Endothelial cell of umbilical vein (primary cell): ENCODE measurements around the gene PEAR1. TPM values are rescaled to one million over a fixed set of nuclear protein-coding genes. Genes with fewer than 3 reads are reported as not detected.

Source experiments
- BruUV-seq: library from RNA; stranded (reverse); fragments of 400-500 nt; replicated peaks from 2 replicates; lab custom pipeline; 2021; lab: Mats Ljungman, UMichigan
- CTCF ChIA-PET: fragments of 300-600, 350-600 bp; sonication (Branson Sonifier 250); formaldehyde crosslinking; loops from one replicate; lab custom pipeline; 2021; ENCODE audit warnings: antibody characterized with exemption, inconsistent platforms; lab: Charles Lee
- POLR2A ChIA-PET: fragments of 300-600, 350-600 bp; sonication (Branson Sonifier 250); formaldehyde crosslinking; loops from one replicate; lab custom pipeline; 2021; ENCODE audit warnings: antibody characterized with exemption, inconsistent platforms; lab: Charles Lee
- DNase-seq: peaks from one replicate; pipeline ENCODE4 v3.0.0-alpha.2; 2011; ENCODE audit warnings: low read depth, low spot score
- FAIRE-seq: peaks from 2 replicates; lab custom pipeline; 2011; peaks lifted over from hg19 to GRCh38; lab: Jason Lieb, UNC
- H2AFZ ChIP-seq: 2 replicates; pipeline ENCODE4 v1.6.0; 2012; ENCODE audit warnings: low read depth, low read length, control low read depth, inconsistent platforms
- H3K27ac ChIP-seq: 2 replicates; pipeline ENCODE4 v1.5.1; 2011; ENCODE audit warnings: low read depth, mild to moderate bottlenecking, control low read depth, low read length, moderate library complexity; ENCODE audit not compliant: insufficient read depth
- H3K27me3 ChIP-seq, 2 experiments: 2 replicates each; pipeline versions ENCODE4 v1.6.0 to v1.6.1; 2011; ENCODE audit warnings: low read length in 2 of 2, mixed read lengths in 1 of 2; ENCODE audit not compliant: control insufficient read depth in 2 of 2, insufficient read depth in 2 of 2
- H3K36me3 ChIP-seq, 2 experiments: 2 replicates in 1 of 2; 3 replicates in 1 of 2; pipeline ENCODE4 v1.5.1; 2011; ENCODE audit warnings: low read length in 2 of 2, mild to moderate bottlenecking in 1 of 2, moderate library complexity in 1 of 2; ENCODE audit not compliant: control insufficient read depth in 2 of 2, insufficient read depth in 2 of 2; ENCODE audit errors: extremely low read depth in 1 of 2
- H3K4me1 ChIP-seq: 3 replicates; pipeline ENCODE4 v1.5.1; 2011; ENCODE audit warnings: mild to moderate bottlenecking, low read length; ENCODE audit not compliant: control insufficient read depth, insufficient read depth; ENCODE audit errors: extremely low read depth
- H3K4me2 ChIP-seq: 2 replicates; pipeline ENCODE4 v1.6.1; 2011; ENCODE audit warnings: low read length, control low read depth, mixed read lengths; ENCODE audit not compliant: insufficient read depth
- H3K4me3 ChIP-seq, 3 experiments: fragments of 200-600 bp in 1 of 3; sonication (generic), shearing (Covaris generic) in 1 of 3; replicated peaks in 1 of 3; 2 replicates each; pipeline ENCODE4 v1.5.1; 2011 to 2016; ENCODE audit warnings: control low read depth in 3 of 3, low read length in 3 of 3, mild to moderate bottlenecking in 2 of 3, inconsistent platforms in 1 of 3, low read depth in 1 of 3, moderate library complexity in 1 of 3; ENCODE audit not compliant: insufficient read depth in 1 of 3
- H3K79me2 ChIP-seq: 2 replicates; pipeline ENCODE4 v1.6.0; 2012; ENCODE audit warnings: low read length, inconsistent platforms; ENCODE audit not compliant: control insufficient read depth, insufficient read depth
- H3K9ac ChIP-seq: replicated peaks from 2 replicates; pipeline ENCODE3; 2011; ENCODE audit warnings: low read length, control low read depth; ENCODE audit not compliant: insufficient read depth; ENCODE audit errors: extremely low read depth
- H3K9me1 ChIP-seq: replicated peaks from 3 replicates; pipeline ENCODE4 v1.6.0; 2011; ENCODE audit warnings: mild to moderate bottlenecking, low read length; ENCODE audit not compliant: control insufficient read depth, insufficient read depth; ENCODE audit errors: extremely low read depth
- H3K9me3 ChIP-seq: replicated peaks from 2 replicates; pipeline ENCODE4 v1.5.1; 2012; ENCODE audit warnings: low read length, inconsistent platforms; ENCODE audit not compliant: control insufficient read depth, insufficient read depth
- H4K20me1 ChIP-seq: replicated peaks from 2 replicates; pipeline ENCODE3; 2011; ENCODE audit warnings: mild to moderate bottlenecking, low read length; ENCODE audit not compliant: control insufficient read depth, insufficient read depth; ENCODE audit errors: extremely low read depth
- EZH2 ChIP-seq: IDR thresholded peaks from 2 replicates; pipeline ENCODE4 v1.6.1; 2012; ENCODE audit warnings: borderline replicate concordance, low read depth, mild to moderate bottlenecking, moderate library complexity, low read length, inconsistent platforms; ENCODE audit not compliant: severe bottlenecking
- FOS ChIP-seq: IDR thresholded peaks from 2 replicates; pipeline ENCODE4 v1.6.1; 2011; ENCODE audit warnings: mild to moderate bottlenecking, low read length, moderate library complexity, borderline replicate concordance; ENCODE audit not compliant: insufficient read depth
- GATA2 ChIP-seq: IDR thresholded peaks from 2 replicates; pipeline ENCODE4 v1.7.0; 2011; ENCODE audit warnings: low read depth, mild to moderate bottlenecking, moderate library complexity, mixed read lengths, low read length; ENCODE audit not compliant: insufficient read length, insufficient read depth
- JUN ChIP-seq: IDR thresholded peaks from 2 replicates; pipeline ENCODE4 v1.6.1; 2011; ENCODE audit warnings: borderline replicate concordance, low read depth; ENCODE audit not compliant: insufficient read length, insufficient read depth
- MYC ChIP-seq: IDR thresholded peaks from one replicate; pipeline ENCODE4 v1.6.1; 2011; ENCODE audit warnings: mild to moderate bottlenecking, low read depth, low read length
- POLR2A ChIP-seq: IDR thresholded peaks from 2 replicates; pipeline ENCODE4 v1.6.1; 2012; ENCODE audit warnings: low read depth, mild to moderate bottlenecking, control low read depth, low read length
- POLR2AphosphoS5 ChIP-seq: IDR thresholded peaks from 2 replicates; pipeline ENCODE4 v1.6.1; 2012; ENCODE audit warnings: low read depth, mild to moderate bottlenecking, control low read depth, low read length, moderate library complexity; ENCODE audit not compliant: insufficient read depth
- dilution Hi-C: fragments of 300-500 bp; cut with MboI; formaldehyde crosslinking; loops from one replicate; pipeline ENCODE4 v1.15.0; 2019; ENCODE audit warnings: low sequenced_read_pairs; ENCODE audit not compliant: extremely low pct_ligation_motif_present
- intact Hi-C: fragments of 100-400 bp; cut with micrococcal nuclease; formaldehyde crosslinking; loops from one replicate; pipeline ENCODE4 v1.10.0; 2022
- polyA plus RNA-seq, 4 experiments: library from polyadenylated mRNA; depleted of rRNA in 3 of 4; stranded (reverse) in 3 of 4; unstranded in 1 of 4; fragments of >200 nt; gene quantifications; 2 replicates each; pipeline versions ENCODE4 v1.2.1 to v1.2.3, GENCODE V29; 2011 to 2012; ENCODE audit warnings: missing spikeins in 1 of 4
- total RNA-seq: library from RNA; stranded (reverse); gene quantifications from 2 replicates; pipeline ENCODE4 v1.2.3, GENCODE V29; 2021
- TF ChIP-seq, protein P1 (sequence below): IDR thresholded peaks from 2 replicates; pipeline ENCODE4 v1.6.1; 2011; ENCODE audit not compliant: insufficient read depth, insufficient read length
- TF ChIP-seq, protein P2 (sequence below), 2 donors: IDR thresholded peaks; 1 replicate in 1 of 2; 2 replicates in 1 of 2; pipeline ENCODE4 v1.5.1; 2011; ENCODE audit warnings: low read length in 2 of 2, mild to moderate bottlenecking in 2 of 2, moderate library complexity in 2 of 2, control low read depth in 1 of 2, inconsistent platforms in 1 of 2, low read depth in 1 of 2; ENCODE audit not compliant: insufficient read depth in 1 of 2; ENCODE audit errors: extremely low read depth in 1 of 2

The PEAR1 gene
- total and polyA plus RNA-seq, 2 donors (not counting 3 experiments of a cell fraction or from before 2014, with no cell fraction given) = 90.7 to 106 TPM

- dilution Hi-C loops (no loop called here), intact Hi-C loops (no loop called here)
- no peak overlapping the region for H3K9ac ChIP-seq
- H3K4me1 ChIP-seq = peaks cover 2% of the 10 kb centered on the region
- BruUV-seq = no TSS peak
- H3K9me1 ChIP-seq = no peaks in the 10 kb centered on the region
- FAIRE-seq = no peak
- H3K79me2 ChIP-seq = no peaks in the 10 kb centered on the region
- H2AFZ ChIP-seq = no peak overlapping the region
- peaks cover 10 to 23% of the 10 kb centered on the region in 2 experiments for H3K27me3 ChIP-seq
- no peak overlapping the region for H3K27ac ChIP-seq
- H3K9me3 ChIP-seq = no peaks in the 10 kb centered on the region
- CTCF ChIA-PET = interaction anchor here (2.0 kb wide), 1 partner anchor 45 kb away, joined by 5 read pairs; no protein-coding TSS in a partner anchor
- no peaks in the 10 kb centered on the region for H4K20me1 ChIP-seq
- no peak overlapping the region for H3K4me3 ChIP-seq
- H3K4me2 ChIP-seq = no peak overlapping the region
- POLR2A ChIA-PET = no interaction called here
- H3K36me3 ChIP-seq = no peaks in the 10 kb centered on the region
- no peak for DNase-seq
- TF ChIP-seq JUN (no peak), MYC (no peak), FOS (no peak), EZH2 (no peak), POLR2AphosphoS5 (no peak), POLR2A (no peak), GATA2 (no peak)
- TF ChIP-seq, protein P1, sequence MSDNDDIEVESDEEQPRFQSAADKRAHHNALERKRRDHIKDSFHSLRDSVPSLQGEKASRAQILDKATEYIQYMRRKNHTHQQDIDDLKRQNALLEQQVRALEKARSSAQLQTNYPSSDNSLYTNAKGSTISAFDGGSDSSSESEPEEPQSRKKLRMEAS = no peak
- TF ChIP-seq, protein P2, sequence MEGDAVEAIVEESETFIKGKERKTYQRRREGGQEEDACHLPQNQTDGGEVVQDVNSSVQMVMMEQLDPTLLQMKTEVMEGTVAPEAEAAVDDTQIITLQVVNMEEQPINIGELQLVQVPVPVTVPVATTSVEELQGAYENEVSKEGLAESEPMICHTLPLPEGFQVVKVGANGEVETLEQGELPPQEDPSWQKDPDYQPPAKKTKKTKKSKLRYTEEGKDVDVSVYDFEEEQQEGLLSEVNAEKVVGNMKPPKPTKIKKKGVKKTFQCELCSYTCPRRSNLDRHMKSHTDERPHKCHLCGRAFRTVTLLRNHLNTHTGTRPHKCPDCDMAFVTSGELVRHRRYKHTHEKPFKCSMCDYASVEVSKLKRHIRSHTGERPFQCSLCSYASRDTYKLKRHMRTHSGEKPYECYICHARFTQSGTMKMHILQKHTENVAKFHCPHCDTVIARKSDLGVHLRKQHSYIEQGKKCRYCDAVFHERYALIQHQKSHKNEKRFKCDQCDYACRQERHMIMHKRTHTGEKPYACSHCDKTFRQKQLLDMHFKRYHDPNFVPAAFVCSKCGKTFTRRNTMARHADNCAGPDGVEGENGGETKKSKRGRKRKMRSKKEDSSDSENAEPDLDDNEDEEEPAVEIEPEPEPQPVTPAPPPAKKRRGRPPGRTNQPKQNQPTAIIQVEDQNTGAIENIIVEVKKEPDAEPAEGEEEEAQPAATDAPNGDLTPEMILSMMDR (IDR thresholded peaks at IDR 0.05; ENCODE audit: extremely low read depth in 1 of 2, insufficient read depth in 1 of 2, low read depth in 1 of 2, low read length in 2 of 2) = no peak
Observed at GRCh38 chr1:156882543-156882942, 11.0 kb upstream of the PEAR1 start.
